GM21390 (cell line): ENCODE measurements around the gene NKIRAS2.

Source experiments
- ATAC-seq: cut with Tn5 transposase; IDR thresholded peaks from one replicate; pipeline ENCODE4 v1.9.1; 2021; ENCODE audit not compliant: unreplicated experiment

The NKIRAS2 gene

GRCh38 chr17:42019509-42020404 is at the start of gene NKIRAS2:
Gene NKIRAS2, plus strand, starts transcription at chr17:42020090. Its CDS starts 1,488 bp downstream, at chr17:42021578.
- ATAC-seq: peak; percentile 48

- ATAC-seq: no peak
Measured at GRCh38 chr17:41970901-41971331, 49.0 kb upstream of the NKIRAS2 start.

GRCh38 chr17:41971721-41972523 is 48.0 kb upstream of the NKIRAS2 start:
- ATAC-seq: no peak

- ATAC-seq: no peak
Measured at GRCh38 chr17:41972571-41973407, 47.1 kb upstream of the NKIRAS2 start.

GRCh38 chr17:41973408-41973811 is 46.5 kb upstream of the NKIRAS2 start:
- no peak for ATAC-seq

- no peak for ATAC-seq
Measured at GRCh38 chr17:41974031-41974430, 45.9 kb upstream of the NKIRAS2 start.

- ATAC-seq: no peak
Measured at GRCh38 chr17:41974658-41975057, 45.2 kb upstream of the NKIRAS2 start.

GRCh38 chr17:41975099-41976083 is 44.5 kb upstream of the NKIRAS2 start:
- no peak for ATAC-seq

GRCh38 chr17:41976142-41976768 is 43.6 kb upstream of the NKIRAS2 start:
- no peak for ATAC-seq

- ATAC-seq: no peak
Measured at GRCh38 chr17:41977991-41978390, 41.9 kb upstream of the NKIRAS2 start.

- no peak for ATAC-seq
Measured at GRCh38 chr17:41982026-41982760, 37.7 kb upstream of the NKIRAS2 start.

GRCh38 chr17:41984454-41984853 is 35.4 kb upstream of the NKIRAS2 start:
- ATAC-seq: no peak

GRCh38 chr17:41985919-41986318 is 34.0 kb upstream of the NKIRAS2 start:
- no peak for ATAC-seq

GRCh38 chr17:41986634-41987033 is 33.3 kb upstream of the NKIRAS2 start:
- no peak for ATAC-seq

GRCh38 chr17:41987642-41988041 is 32.2 kb upstream of the NKIRAS2 start:
- no peak for ATAC-seq

GRCh38 chr17:41988418-41988817 is 31.5 kb upstream of the NKIRAS2 start:
- no peak for ATAC-seq

- no peak for ATAC-seq
Measured at GRCh38 chr17:41989702-41990419, 30.0 kb upstream of the NKIRAS2 start.

GRCh38 chr17:41992576-41992975 is 27.3 kb upstream of the NKIRAS2 start:
- ATAC-seq: no peak
